GM21786 (cell line): ENCODE results near the gene EFNB2.

Experiments used
- ATAC-seq: cut with Tn5 transposase; IDR thresholded peaks from one replicate; pipeline ENCODE4 v1.9.1; 2021; ENCODE audit not compliant: unreplicated experiment

EFNB2 gene

GRCh38 chr13:106503730-106504453, 31.6 kb downstream of the EFNB2 start:
- ATAC-seq: no peak

GRCh38 chr13:106503272-106503671, 32.2 kb downstream of the EFNB2 start:
- ATAC-seq: no peak

DNA sequence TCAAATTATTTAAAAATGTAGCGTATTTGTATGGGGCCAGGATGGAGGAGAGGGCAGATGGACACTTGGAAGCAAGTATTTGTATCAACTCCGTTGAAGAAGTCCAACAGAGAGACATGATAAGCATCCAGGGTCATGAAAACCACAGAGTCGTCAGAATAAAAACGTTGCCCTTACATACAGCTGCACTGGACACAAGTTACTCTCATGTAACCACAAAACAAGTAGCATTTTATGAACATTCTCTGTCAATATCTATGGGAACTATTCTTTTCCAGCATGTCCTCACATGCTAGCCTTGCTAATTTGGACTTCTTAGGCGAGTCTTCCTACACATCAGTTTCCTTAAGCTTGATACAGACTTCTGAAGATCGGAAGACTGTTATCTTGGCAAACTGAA, 35.0 kb downstream of the EFNB2 start:
- no peak for ATAC-seq

GRCh38 chr13:106499896-106500295, 35.6 kb downstream of the EFNB2 start:
- peak; percentile 78 for ATAC-seq

DNA sequence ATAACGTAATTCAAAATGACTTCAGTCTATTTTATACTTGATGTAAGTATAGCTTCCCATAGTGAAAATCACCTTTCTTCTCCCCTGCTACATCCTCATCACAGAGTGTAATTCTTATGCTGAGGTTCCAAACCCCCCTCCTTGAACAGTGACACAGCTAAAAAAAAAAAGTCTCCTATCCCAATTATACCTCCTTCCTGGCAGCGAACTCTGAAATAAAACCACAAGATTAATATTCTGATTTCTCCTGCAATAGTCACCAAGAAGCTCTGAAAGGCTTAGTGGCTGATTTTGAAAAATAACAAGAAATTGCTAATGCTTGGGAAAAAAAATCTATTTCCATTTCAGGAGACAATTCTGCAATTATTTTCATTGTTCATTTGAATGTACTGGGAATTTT, 36.3 kb downstream of the EFNB2 start:
- ATAC-seq: no peak

DNA sequence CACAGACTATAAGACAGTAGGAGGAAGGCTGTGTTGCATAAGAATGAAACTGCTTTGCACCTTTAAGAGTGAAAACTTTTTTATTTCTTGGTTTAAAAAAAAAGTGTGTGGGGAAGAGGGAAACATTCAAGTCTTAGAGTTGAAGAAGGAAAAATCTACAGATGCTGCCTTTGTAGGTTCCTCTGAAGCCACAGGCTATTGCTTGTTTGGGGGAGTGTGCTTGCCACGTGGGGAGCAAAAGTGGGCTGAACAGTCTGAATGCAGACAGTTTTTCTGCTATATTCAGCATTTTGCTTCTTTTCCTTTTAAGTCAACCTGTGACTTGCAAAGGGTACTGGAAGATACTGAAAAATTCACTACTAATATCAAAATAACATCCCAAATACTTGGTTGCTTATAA, 36.9 kb downstream of the EFNB2 start:
- no peak for ATAC-seq

GRCh38 chr13:106498158-106498557, 37.3 kb downstream of the EFNB2 start:
- no peak for ATAC-seq

DNA sequence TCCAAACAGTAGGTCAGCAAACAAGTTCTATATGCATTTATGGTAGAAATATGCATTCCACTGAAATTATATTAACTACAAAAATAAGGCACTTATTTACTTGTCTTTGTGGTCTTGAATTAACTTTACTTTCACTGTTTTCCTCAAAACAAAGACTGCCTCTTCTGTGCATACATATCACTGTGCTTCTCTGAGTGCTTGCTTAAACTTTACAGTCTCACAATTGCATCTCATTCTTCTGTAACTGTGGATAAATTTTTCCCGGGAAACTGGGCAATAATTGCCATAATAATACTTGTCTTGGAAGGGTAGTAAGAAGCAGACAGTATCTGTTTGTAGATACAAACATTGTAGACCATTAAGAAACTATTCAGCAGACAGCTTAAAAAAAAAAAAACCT, 38.4 kb downstream of the EFNB2 start:
- no peak for ATAC-seq

DNA sequence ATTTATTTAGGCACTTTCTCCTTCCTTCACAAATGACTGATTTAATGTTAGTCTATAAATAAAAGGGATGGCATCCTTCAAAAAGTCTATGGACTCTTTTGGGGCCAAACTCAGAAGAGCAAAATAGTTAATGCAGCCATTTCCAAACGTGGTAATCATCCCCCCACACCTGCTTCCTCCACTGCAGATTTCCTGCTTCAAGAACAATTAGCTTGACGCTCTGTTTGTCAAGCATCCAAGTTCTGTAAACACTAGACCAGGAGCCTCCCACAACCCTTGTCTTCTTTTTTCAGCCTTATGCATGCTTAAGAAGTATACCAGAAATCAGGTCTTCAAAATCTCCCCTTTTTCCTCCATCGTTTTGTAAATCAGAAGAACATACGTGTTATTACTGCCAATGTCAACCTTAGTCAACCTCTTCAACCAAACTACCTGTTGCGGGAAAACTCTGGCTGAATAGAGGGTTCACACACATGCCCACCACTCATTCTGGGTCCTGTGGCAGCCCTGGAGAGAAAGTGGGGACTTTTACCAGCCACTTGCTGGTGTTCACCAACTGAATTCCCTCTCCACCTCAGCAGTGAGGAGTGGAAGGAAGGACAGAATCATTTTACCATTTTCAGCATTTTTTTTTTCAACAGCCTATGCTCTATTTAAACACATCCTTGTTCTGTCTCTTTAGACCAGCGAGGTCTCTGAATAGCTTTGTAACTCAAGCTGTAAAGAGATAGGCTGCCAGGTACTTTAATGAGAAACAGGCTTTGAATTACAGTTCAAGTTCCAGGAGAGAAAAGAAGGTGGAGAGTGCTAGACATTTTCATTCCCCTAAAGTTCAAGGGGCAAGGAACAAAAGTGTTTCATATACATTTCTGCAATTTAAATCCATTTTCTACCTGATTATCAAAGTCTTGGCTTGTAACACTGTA, 39.1 kb downstream of the EFNB2 start:
- ATAC-seq: no peak

DNA sequence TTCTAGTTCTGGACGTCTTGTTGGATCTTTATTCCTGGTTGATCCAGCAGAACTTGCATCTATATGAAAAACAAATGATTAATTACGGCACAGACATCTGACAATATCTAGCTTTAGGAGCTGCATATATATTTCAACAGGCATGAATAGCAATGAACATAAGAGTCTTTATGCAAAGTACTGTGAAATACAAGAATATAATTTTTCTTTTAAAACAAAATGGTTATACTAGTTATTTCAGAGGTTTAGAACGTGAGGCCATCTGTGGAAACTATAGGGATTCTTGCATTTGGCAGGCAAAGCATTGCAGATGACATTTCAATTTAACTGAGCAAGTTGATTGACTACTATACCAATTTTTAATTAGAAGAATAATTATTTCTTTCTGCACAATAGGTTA, 40.5 kb downstream of the EFNB2 start:
- ATAC-seq: no peak

DNA sequence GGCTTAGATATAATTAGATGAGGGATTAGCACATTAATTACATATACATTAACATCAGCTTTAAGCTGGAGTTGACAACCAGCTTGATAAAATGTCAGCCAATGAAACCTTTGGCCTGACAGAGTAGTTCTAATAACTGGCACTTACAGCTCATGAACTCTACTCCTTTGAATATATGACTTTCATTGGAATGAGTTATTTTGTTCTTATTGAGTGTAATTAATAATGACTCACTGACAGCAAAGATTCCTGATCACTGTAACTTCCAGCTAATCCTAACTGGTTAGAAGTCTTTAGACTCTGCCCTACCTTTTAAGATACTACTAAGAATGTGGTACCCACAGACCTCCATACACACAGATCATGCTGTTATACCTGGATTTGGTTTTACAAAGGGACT, 41.0 kb downstream of the EFNB2 start:
- ATAC-seq: no peak

DNA sequence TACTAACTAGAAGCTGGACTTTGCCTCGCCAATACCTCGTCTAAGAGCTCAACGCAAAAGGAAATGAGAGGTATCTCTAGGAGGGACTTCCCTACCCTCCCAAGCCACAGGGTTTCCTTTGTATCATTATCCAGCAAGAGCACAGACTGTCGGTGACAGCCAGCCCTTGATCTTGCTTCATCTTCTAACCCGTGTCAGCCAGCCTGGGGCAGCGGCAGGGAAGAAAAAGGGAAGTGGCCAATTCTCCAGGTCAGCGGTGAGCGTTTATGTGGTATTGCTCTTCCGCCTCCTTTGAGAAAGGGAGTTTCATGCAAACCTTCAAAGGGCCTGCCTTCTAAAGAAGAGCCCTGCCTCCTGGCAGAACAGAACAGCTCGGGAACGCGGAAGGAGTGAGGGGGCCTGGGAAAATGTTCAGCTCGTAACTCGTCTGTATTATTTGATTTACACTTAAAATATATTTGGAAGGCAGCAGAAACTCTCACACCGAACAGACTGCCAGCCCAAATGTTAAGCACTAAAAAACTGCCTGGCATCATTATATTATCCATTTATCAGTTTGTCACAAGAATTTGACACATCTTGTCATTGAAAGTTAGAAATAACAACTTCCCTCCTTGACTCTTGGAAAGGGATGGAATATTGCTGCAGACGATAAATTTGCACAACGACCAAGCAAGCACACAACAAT, 41.8 kb downstream of the EFNB2 start:
- peak; percentile 84 for ATAC-seq

DNA sequence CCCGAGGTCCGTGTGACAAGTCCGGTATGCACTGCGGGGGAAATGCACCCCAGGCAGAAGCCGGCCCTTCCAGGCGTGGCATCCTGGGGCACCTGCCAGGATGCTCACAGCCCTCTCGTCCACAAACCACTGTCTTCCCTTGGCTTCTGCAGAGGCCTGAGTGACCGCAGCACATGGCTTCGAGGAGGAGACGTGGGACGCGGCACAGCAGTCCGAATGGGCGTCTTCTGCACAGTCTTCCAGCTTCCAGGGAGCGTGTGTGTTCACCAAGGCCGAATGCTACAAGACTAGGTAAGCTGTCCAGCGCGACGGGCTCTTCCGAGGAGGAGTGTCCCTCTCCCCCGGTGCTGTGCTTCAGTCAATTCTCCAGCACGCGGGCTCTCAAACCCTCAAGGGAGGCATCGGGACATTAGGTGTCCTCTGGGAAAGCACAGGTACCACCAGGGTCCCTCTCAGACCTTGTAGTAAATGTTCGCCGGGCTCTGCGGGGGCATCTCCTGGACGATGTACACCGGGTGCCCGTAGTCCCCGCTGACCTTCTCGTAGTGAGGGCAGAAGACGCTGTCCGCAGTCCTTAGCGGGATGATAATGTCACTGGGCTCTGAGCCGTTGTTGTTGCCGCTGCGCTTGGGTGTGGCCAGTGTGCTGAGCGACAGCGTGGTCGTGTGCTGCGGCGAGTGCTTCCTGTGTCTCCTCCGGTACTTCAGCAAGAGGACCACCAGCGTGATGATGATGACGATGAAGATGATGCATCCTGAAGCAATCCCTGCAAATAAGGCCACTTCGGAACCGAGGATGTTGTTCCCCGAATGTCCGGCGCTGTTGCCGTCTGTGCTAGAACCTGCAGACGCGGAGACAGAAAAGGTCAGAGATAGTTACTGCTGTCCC, 42.6 kb downstream of the EFNB2 start:
- ATAC-seq: no peak

DNA sequence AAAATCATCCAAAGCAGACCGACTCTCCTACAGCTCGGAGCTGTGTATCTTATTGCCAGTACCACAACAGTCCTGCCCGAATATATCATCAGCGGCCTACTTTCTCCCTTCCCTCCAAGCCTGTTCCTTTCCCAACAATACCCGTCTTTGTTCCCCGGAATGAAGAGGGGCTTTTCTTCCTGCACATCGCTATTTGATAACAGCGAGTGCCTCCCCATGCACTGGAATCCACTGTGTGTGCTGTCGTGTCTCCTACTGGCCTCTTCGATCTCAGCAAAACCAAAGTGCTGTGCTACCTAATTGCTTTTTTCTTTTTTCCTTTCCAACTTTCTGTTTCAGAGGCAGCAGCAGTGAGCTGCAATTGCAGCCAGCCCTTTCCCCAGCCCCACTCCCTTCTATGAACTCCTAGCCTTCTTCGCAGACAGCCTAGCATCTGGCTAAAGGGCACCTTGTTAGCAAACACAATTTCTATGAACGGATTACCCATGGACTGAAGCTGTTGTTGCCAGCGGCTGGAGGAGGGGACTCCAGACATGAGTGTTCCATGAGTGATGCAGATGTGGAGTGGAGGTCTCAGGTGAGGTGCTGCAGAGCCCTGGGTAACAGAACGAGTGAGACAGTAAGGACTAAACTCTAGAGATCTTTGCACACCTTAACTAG, 43.4 kb downstream of the EFNB2 start:
- no peak for ATAC-seq

- no peak for ATAC-seq
Observed at GRCh38 chr13:106491463-106491862, 44.0 kb downstream of the EFNB2 start.

GRCh38 chr13:106490569-106491321, 44.7 kb downstream of the EFNB2 start:
- no peak for ATAC-seq

DNA sequence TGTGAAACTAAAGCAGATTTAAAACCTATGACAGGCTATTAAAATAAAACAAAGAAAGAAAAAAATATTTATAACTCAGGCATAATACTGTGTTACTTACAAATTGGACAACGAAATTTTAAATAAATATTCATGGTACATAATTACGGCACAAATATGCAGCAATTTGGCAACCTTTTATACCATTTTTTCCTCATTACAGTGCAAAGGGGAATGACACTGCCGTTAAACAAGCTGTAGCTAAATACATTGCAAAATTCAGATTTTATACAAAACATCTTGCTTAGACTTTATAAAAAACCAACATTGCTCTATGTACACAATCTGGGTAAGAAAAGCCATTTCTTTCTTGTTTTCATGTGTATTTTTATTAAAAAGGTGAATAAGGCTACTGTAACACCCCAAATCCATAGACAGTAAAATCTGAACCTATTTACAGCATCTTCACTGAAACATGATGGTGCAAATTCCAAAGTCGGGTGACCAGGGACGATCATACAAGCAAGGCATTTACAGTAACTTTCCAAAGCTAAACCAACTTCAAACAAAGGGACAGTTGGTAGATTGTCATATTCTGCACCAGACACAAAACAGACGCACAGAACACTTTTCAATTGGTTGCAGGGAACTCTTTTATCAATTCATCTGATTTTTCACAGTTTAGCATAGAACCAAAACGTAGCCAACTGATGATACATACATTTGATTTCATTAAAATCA, 45.5 kb downstream of the EFNB2 start:
- ATAC-seq: no peak

- no peak for ATAC-seq
Observed at GRCh38 chr13:106488686-106489085, 46.8 kb downstream of the EFNB2 start.

- ATAC-seq: no peak
Observed at GRCh38 chr13:106488076-106488475, 47.4 kb downstream of the EFNB2 start.
